Keratinocyte (primary cell): ENCODE results near the gene CFAP100.

ENCODE experiments used
- CTCF ChIP-seq, 3 experiments: IDR thresholded peaks in 1 of 3; conservative IDR thresholded peaks in 1 of 3; optimal IDR thresholded peaks in 1 of 3; 2 replicates in 2 of 3; 3 replicates in 1 of 3; pipeline versions ENCODE3 to v1.5.1; 2011; ENCODE audit warnings: low read length in 3 of 3, mild to moderate bottlenecking in 3 of 3, moderate library complexity in 2 of 3, control low read depth in 1 of 3, inconsistent platforms in 1 of 3; ENCODE audit not compliant: insufficient read depth in 2 of 3; ENCODE audit errors: extremely low read depth in 1 of 3
- EZH2 ChIP-seq: IDR thresholded peaks from one replicate; pipeline ENCODE4 v1.6.1; 2012; ENCODE audit warnings: inconsistent platforms, mild to moderate bottlenecking, low read length, moderate library complexity

- TF ChIP-seq EZH2 (no peak), CTCF (optimal IDR thresholded peaks at IDR 0.05 in 1 of 3, IDR thresholded peaks at IDR 0.05 in 1 of 3, conservative IDR thresholded peaks at IDR 0.05 in 1 of 3; ENCODE audit: extremely low read depth in 1 of 3, insufficient read depth in 2 of 3, low read length in 3 of 3) (no peak)
Observed at GRCh38 chr3:126355777-126356372, 38.8 kb upstream of the CFAP100 start.
